SK-N-SH (cell line): Measurements from ENCODE around the gene RALA. TPM values are rescaled to one million over a fixed set of nuclear protein-coding genes. Genes with fewer than 3 reads are reported as not detected.

Experiments
- CTCF ChIA-PET: fragments of 300-600, 350-600 bp; formaldehyde crosslinking; extraction: SDS; loops from one replicate; lab custom pipeline; 2021; lab: Yijun Ruan, JAX
- POLR2A ChIA-PET: fragments of 350-600 bp; sonication (Branson Sonifier 250); formaldehyde crosslinking; extraction: SDS; loops from one replicate; lab custom pipeline; 2020; ENCODE audit warnings: antibody characterized with exemption, inconsistent platforms; lab: Yijun Ruan, JAX
- DNase-seq: peaks from one replicate; pipeline ENCODE4 v3.0.0; 2012
- H2AFZ ChIP-seq: fragments of 200-600 bp; sonication (generic); 2 replicates; pipeline ENCODE4 v1.8.1; 2016; ENCODE audit warnings: antibody characterized with exemption, mild to moderate bottlenecking, low read depth
- H3F3A ChIP-seq: fragments of 200-600 bp; sonication (generic); replicated peaks from 2 replicates; pipeline ENCODE3; 2016; ENCODE audit warnings: antibody characterized with exemption, mild to moderate bottlenecking; ENCODE audit not compliant: insufficient read depth
- H3K27ac ChIP-seq, 2 experiments: fragments of 200-500 bp in 1 of 2; fragments of 200-600 bp in 1 of 2; sonication (Bioruptor generic) in 1 of 2; sonication (generic), shearing (Covaris generic) in 1 of 2; 2 replicates each; pipeline versions ENCODE4 v1.5.1 to v1.6.1; 2014 to 2016; ENCODE audit warnings: low read depth in 2 of 2, inconsistent platforms in 1 of 2, low read length in 1 of 2, mild to moderate bottlenecking in 1 of 2, mixed read lengths in 1 of 2
- H3K27me3 ChIP-seq: fragments of 200-600 bp; sonication (generic), shearing (Covaris generic); 2 replicates; pipeline ENCODE4 v1.6.1; 2016; ENCODE audit warnings: mixed run types; ENCODE audit not compliant: insufficient read depth
- H3K36me3 ChIP-seq, 2 experiments: fragments of 200-500 bp in 1 of 2; fragments of 200-600 bp in 1 of 2; sonication (Bioruptor generic) in 1 of 2; sonication (generic) in 1 of 2; replicated peaks in 1 of 2; 2 replicates each; pipeline versions ENCODE3 to v1.5.1; 2014 to 2016; ENCODE audit warnings: low read length in 1 of 2, mild to moderate bottlenecking in 1 of 2; ENCODE audit not compliant: insufficient read depth in 2 of 2, control insufficient read depth in 1 of 2
- H3K4me1 ChIP-seq, 2 experiments: fragments of 200-500 bp in 1 of 2; fragments of 200-600 bp in 1 of 2; sonication (Bioruptor generic) in 1 of 2; sonication (generic), shearing (Covaris generic) in 1 of 2; 2 replicates each; pipeline versions ENCODE4 v1.5.1 to v1.6.1; 2014 to 2016; ENCODE audit warnings: low read depth in 1 of 2, low read length in 1 of 2, mixed run types in 1 of 2; ENCODE audit not compliant: insufficient read depth in 2 of 2, control insufficient read depth in 1 of 2
- H3K4me2 ChIP-seq: fragments of 200-600 bp; sonication (generic), shearing (Covaris generic); 2 replicates; pipeline ENCODE4 v1.6.1; 2017; ENCODE audit warnings: mixed run types
- H3K4me3 ChIP-seq, 2 experiments: fragments of 200-500 bp in 1 of 2; fragments of 200-600 bp in 1 of 2; sonication (Bioruptor generic) in 1 of 2; sonication (generic), shearing (Covaris generic) in 1 of 2; 2 replicates each; pipeline versions ENCODE4 v1.5.1 to v1.8.1; 2014 to 2016; ENCODE audit warnings: low read depth in 2 of 2, inconsistent platforms in 1 of 2, low read length in 1 of 2, mild to moderate bottlenecking in 1 of 2, mixed read lengths in 1 of 2, moderate library complexity in 1 of 2
- H3K79me2 ChIP-seq: fragments of 200-600 bp; sonication (generic); 2 replicates; pipeline ENCODE4 v1.8.1; 2017; ENCODE audit warnings: mild to moderate bottlenecking; ENCODE audit not compliant: insufficient read depth
- H3K9ac ChIP-seq: fragments of 200-600 bp; sonication (generic); 2 replicates; pipeline ENCODE4 v1.6.1; 2017; ENCODE audit warnings: mixed run types
- H3K9me2 ChIP-seq: fragments of 200-600 bp; sonication (generic); 2 replicates; pipeline ENCODE4 v1.6.1; 2017; ENCODE audit warnings: mixed run types
- H3K9me3 ChIP-seq: fragments of 200-600 bp; sonication (generic); 2 replicates; pipeline ENCODE4 v1.6.1; 2017; ENCODE audit warnings: mixed run types, mild to moderate bottlenecking, moderate library complexity
- H4K20me1 ChIP-seq: fragments of 200-600 bp; sonication (generic); 2 replicates; pipeline ENCODE4 v1.6.1; 2017; ENCODE audit warnings: mild to moderate bottlenecking, mixed run types; ENCODE audit not compliant: insufficient read depth
- EP300 ChIP-seq, 2 experiments: IDR thresholded peaks; 2 replicates each; pipeline versions ENCODE4 v1.4.0 to v1.6.1; 2012; ENCODE audit warnings: borderline replicate concordance in 1 of 2, low read depth in 1 of 2, low read length in 1 of 2
- EZH2phosphoT487 ChIP-seq: fragments of 200-600 bp; sonication (generic); IDR thresholded peaks from 2 replicates; pipeline ENCODE4 v1.6.1; 2017; ENCODE audit warnings: low read depth, mixed run types, mild to moderate bottlenecking, antibody characterized with exemption, moderate library complexity, borderline replicate concordance
- FOSL2 ChIP-seq: IDR thresholded peaks from 2 replicates; pipeline ENCODE4 v1.4.0; 2012; ENCODE audit warnings: low read depth, mild to moderate bottlenecking, moderate library complexity, borderline replicate concordance
- FOXJ3 ChIP-seq: sonication (generic); formaldehyde crosslinking; IDR thresholded peaks from 2 replicates; pipeline ENCODE4 v1.5.1; 2020; ENCODE audit warnings: mild to moderate bottlenecking, missing genetic modification reagents
- FOXM1 ChIP-seq: IDR thresholded peaks from 2 replicates; pipeline ENCODE4 v1.4.0; 2012; ENCODE audit warnings: low read depth, mild to moderate bottlenecking
- GABPA ChIP-seq: IDR thresholded peaks from 2 replicates; pipeline ENCODE4 v1.4.0; 2012; ENCODE audit warnings: low read depth, mild to moderate bottlenecking
- GATA2 ChIP-seq: sonication (generic); formaldehyde crosslinking; IDR thresholded peaks from 2 replicates; pipeline ENCODE4 v1.5.0; 2020; ENCODE audit warnings: mild to moderate bottlenecking, missing genetic modification reagents
- IRF3 ChIP-seq: fragments of 150-350 bp; IDR thresholded peaks from 2 replicates; pipeline ENCODE4 v1.6.1; 2016; ENCODE audit warnings: mild to moderate bottlenecking, low read depth, low read length
- JUND ChIP-seq: IDR thresholded peaks from 2 replicates; pipeline ENCODE4 v1.4.0; 2012
- MAX ChIP-seq: IDR thresholded peaks from 2 replicates; pipeline ENCODE4 v1.4.0; 2012; ENCODE audit warnings: low read depth
- MEF2A ChIP-seq: IDR thresholded peaks from 2 replicates; pipeline ENCODE4 v1.4.0; 2012; ENCODE audit warnings: low read depth, borderline replicate concordance
- NFIC ChIP-seq: IDR thresholded peaks from 2 replicates; pipeline ENCODE4 v1.4.0; 2012; ENCODE audit warnings: borderline replicate concordance
- POLR2AphosphoS5 ChIP-seq: IDR thresholded peaks from 2 replicates; pipeline ENCODE4 v1.6.1; 2012; ENCODE audit warnings: low read depth, low read length
- REST ChIP-seq: IDR thresholded peaks from 2 replicates; pipeline ENCODE4 v1.6.1; 2012; ENCODE audit warnings: mild to moderate bottlenecking, low read depth, low read length, moderate library complexity
- SIN3A ChIP-seq: IDR thresholded peaks from 2 replicates; pipeline ENCODE4 v1.6.1; 2012; ENCODE audit warnings: low read depth, mild to moderate bottlenecking, low read length, moderate library complexity, borderline replicate concordance
- TAF1 ChIP-seq: IDR thresholded peaks from 2 replicates; pipeline ENCODE4 v1.6.1; 2012; ENCODE audit warnings: low read depth, mild to moderate bottlenecking, low read length, moderate library complexity, borderline replicate concordance
- TCF12 ChIP-seq: IDR thresholded peaks from 2 replicates; pipeline ENCODE4 v1.4.0; 2012
- TEAD4 ChIP-seq: IDR thresholded peaks from 2 replicates; pipeline ENCODE4 v1.4.0; 2012; ENCODE audit warnings: mild to moderate bottlenecking, borderline replicate concordance; ENCODE audit not compliant: insufficient read depth
- YY1 ChIP-seq: IDR thresholded peaks from 2 replicates; pipeline ENCODE4 v1.4.0; 2012; ENCODE audit warnings: low read depth, mild to moderate bottlenecking
- WGBS: methylation state at CpG from one replicate; pipeline ENCODE4 v1.1.6; 2017; ENCODE audit warnings: low lambda C conversion rate; 5-methylcytosine and 5-hydroxymethylcytosine counted together
- polyA plus RNA-seq, 3 experiments: library from polyadenylated mRNA; depleted of rRNA; stranded (reverse); fragments of >200 nt; gene quantifications; 2 replicates each; pipeline ENCODE4 v1.2.3, GENCODE V29; 2012
- TF ChIP-seq, protein P1 (sequence below): fragments of 200-600 bp; sonication (generic); IDR thresholded peaks from 2 replicates; pipeline ENCODE4 v1.6.1; 2017; ENCODE audit warnings: antibody characterized with exemption, mild to moderate bottlenecking, moderate library complexity
- TF ChIP-seq, protein P2 (sequence below): IDR thresholded peaks from 2 replicates; pipeline ENCODE4 v1.4.0; 2012; ENCODE audit warnings: low read depth, borderline replicate concordance
- TF ChIP-seq, protein P3 (sequence below): IDR thresholded peaks from 2 replicates; pipeline ENCODE4; 2012

RALA gene
- polyA plus RNA-seq, 1 of the 3 experiments (the other 2 are of a cell fraction) = 29.0 TPM

GRCh38 chr7:39621261-39621660, 2.1 kb upstream of the RALA start:
- CTCF ChIA-PET = interaction anchor here (0.8 to 4.9 kb wide), 8 partner anchors 7 to 275 kb away, joined by 3 to 43 read pairs (median 4); no protein-coding TSS in a partner anchor
- H2AFZ ChIP-seq = no peak overlapping the region
- H3K36me3 ChIP-seq = no peaks in the 10 kb centered on the region
- peak overlapping the region in 1 of 2 experiments; percentile 93; a peak in 2 of 4 replicates for H3K27ac ChIP-seq
- DNase-seq = no peak
- H3K27me3 ChIP-seq = no peaks in the 10 kb centered on the region
- H3K9me2 ChIP-seq = no peaks in the 10 kb centered on the region
- peaks cover 18% of the 10 kb centered on the region for H4K20me1 ChIP-seq
- no peak overlapping the region for H3K4me3 ChIP-seq
- POLR2A ChIA-PET = interaction anchor here (0.7 to 1.1 kb wide), 3 partner anchors 12 to 112 kb away, joined by 3 to 4 read pairs (median 3); no protein-coding TSS in a partner anchor
- TF ChIP-seq GATA2 (CRISPR knock-in tag) (no peak), MEF2A (peak; percentile 27; the same call in 1 of the 2 replicates), EZH2phosphoT487 (no peak), FOSL2 (peak; percentile 92), SIN3A (0 out of 2 replicates have a peak, but pooled peaks have one; percentile 23), REST (0 out of 2 replicates have a peak, but pooled peaks have one; percentile 38), TAF1 (no peak), YY1 (no peak), TEAD4 (peak; percentile 71; the same call in 1 of the 2 replicates), NFIC (peak; percentile 42; the same call in 1 of the 2 replicates), JUND (peak; percentile 90), TCF12 (peak; percentile 89), IRF3 (no peak), EP300 (IDR thresholded peaks at IDR 0.05; ENCODE audit: borderline replicate concordance in 1 of 2, low read depth in 1 of 2, low read length in 1 of 2) (peak in 1 of 2 experiments; percentile 82; a peak in 2 of 4 replicates), FOXM1 (0 out of 2 replicates have a peak, but pooled peaks have one; percentile 20), FOXJ3 (CRISPR knock-in tag) (no peak), POLR2AphosphoS5 (no peak; the same call in 1 of the 2 replicates), GABPA (no peak), MAX (peak; percentile 57; the same call in 1 of the 2 replicates)
- TF ChIP-seq, protein P1, sequence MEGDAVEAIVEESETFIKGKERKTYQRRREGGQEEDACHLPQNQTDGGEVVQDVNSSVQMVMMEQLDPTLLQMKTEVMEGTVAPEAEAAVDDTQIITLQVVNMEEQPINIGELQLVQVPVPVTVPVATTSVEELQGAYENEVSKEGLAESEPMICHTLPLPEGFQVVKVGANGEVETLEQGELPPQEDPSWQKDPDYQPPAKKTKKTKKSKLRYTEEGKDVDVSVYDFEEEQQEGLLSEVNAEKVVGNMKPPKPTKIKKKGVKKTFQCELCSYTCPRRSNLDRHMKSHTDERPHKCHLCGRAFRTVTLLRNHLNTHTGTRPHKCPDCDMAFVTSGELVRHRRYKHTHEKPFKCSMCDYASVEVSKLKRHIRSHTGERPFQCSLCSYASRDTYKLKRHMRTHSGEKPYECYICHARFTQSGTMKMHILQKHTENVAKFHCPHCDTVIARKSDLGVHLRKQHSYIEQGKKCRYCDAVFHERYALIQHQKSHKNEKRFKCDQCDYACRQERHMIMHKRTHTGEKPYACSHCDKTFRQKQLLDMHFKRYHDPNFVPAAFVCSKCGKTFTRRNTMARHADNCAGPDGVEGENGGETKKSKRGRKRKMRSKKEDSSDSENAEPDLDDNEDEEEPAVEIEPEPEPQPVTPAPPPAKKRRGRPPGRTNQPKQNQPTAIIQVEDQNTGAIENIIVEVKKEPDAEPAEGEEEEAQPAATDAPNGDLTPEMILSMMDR = no peak
- TF ChIP-seq, protein P2, sequence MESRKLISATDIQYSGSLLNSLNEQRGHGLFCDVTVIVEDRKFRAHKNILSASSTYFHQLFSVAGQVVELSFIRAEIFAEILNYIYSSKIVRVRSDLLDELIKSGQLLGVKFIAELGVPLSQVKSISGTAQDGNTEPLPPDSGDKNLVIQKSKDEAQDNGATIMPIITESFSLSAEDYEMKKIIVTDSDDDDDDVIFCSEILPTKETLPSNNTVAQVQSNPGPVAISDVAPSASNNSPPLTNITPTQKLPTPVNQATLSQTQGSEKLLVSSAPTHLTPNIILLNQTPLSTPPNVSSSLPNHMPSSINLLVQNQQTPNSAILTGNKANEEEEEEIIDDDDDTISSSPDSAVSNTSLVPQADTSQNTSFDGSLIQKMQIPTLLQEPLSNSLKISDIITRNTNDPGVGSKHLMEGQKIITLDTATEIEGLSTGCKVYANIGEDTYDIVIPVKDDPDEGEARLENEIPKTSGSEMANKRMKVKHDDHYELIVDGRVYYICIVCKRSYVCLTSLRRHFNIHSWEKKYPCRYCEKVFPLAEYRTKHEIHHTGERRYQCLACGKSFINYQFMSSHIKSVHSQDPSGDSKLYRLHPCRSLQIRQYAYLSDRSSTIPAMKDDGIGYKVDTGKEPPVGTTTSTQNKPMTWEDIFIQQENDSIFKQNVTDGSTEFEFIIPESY = no peak
- TF ChIP-seq, protein P3, sequence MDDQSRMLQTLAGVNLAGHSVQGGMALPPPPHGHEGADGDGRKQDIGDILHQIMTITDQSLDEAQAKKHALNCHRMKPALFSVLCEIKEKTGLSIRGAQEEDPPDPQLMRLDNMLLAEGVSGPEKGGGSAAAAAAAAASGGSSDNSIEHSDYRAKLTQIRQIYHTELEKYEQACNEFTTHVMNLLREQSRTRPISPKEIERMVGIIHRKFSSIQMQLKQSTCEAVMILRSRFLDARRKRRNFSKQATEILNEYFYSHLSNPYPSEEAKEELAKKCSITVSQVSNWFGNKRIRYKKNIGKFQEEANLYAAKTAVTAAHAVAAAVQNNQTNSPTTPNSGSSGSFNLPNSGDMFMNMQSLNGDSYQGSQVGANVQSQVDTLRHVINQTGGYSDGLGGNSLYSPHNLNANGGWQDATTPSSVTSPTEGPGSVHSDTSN = peak; percentile 89
- peak overlapping the region; percentile 19; the same call in 1 of the 2 replicates for H3K9ac ChIP-seq
- 30% methylated on average over 1 of the region's 1 CpG for WGBS
- peak overlapping the region; percentile 52; the same call in 1 of the 2 replicates for H3K4me2 ChIP-seq
- H3K79me2 ChIP-seq = peaks cover 40% of the 10 kb centered on the region
- no peaks in the 10 kb centered on the region for H3K9me3 ChIP-seq
- H3F3A ChIP-seq = peaks cover 38% of the 10 kb centered on the region
- peaks cover 26 to 33% of the 10 kb centered on the region in 2 experiments for H3K4me1 ChIP-seq
